ENCODE data around the gene ZNF408.

DNA sequence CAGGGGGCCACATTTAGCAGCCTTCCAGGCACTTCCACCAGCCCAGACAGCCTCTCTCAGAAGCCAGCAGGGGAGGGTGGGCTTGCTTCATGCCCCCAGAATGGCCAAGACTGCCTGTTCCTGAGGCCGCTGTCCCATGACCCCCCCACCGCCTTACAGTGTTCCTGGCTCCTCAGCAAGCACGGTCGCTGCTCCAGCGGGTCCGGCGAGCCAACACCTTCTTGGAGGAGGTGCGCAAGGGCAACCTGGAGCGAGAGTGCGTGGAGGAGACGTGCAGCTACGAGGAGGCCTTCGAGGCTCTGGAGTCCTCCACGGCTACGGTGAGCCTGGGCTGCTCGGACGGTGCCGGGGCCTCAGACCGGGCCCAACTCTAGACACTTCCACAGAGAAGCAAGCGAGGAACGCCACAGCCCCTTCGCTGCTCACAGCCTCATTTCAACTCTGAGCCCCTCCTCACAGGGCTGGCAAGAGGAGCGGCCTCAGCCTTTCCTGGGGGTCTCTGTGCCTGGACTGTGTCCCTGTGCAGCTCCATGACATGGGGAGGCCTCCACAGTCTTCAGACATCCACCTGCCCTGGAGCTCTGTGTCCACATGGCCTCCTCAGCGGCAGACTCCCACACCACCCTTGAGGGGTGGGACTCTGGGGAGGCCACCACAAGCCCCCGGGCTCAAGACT lies 18.9 kb downstream of the ZNF408 start:
- TF ChIP-seq, protein P1, sequence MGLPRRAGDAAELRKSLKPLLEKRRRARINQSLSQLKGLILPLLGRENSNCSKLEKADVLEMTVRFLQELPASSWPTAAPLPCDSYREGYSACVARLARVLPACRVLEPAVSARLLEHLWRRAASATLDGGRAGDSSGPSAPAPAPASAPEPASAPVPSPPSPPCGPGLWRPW (IDR thresholded peaks at IDR 0.05), result no peak
- TF ChIP-seq, protein P2, sequence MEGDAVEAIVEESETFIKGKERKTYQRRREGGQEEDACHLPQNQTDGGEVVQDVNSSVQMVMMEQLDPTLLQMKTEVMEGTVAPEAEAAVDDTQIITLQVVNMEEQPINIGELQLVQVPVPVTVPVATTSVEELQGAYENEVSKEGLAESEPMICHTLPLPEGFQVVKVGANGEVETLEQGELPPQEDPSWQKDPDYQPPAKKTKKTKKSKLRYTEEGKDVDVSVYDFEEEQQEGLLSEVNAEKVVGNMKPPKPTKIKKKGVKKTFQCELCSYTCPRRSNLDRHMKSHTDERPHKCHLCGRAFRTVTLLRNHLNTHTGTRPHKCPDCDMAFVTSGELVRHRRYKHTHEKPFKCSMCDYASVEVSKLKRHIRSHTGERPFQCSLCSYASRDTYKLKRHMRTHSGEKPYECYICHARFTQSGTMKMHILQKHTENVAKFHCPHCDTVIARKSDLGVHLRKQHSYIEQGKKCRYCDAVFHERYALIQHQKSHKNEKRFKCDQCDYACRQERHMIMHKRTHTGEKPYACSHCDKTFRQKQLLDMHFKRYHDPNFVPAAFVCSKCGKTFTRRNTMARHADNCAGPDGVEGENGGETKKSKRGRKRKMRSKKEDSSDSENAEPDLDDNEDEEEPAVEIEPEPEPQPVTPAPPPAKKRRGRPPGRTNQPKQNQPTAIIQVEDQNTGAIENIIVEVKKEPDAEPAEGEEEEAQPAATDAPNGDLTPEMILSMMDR (IDR thresholded peaks at IDR 0.05), result no peak
- TF ChIP-seq KDM1A (IDR thresholded peaks at IDR 0.05; ENCODE audit: low read depth) (no peak), JUN (IDR thresholded peaks at IDR 0.05) (no peak), CBX2 (IDR thresholded peaks at IDR 0.05; ENCODE audit: borderline replicate concordance, low read depth) (no peak), RCOR1 (IDR thresholded peaks at IDR 0.05; ENCODE audit: low read depth, low read length) (no peak), JUNB (IDR thresholded peaks at IDR 0.05) (no peak), TP53 (CRISPR knock-in tag; IDR thresholded peaks at IDR 0.05) (no peak), HOXA7 (CRISPR knock-in tag; IDR thresholded peaks at IDR 0.05) (no peak), SREBF2 (IDR thresholded peaks at IDR 0.05) (no peak), POLR2A (IDR thresholded peaks at IDR 0.05; ENCODE audit: low read length) (no peak), SMC3 (IDR thresholded peaks at IDR 0.05) (no peak)

Data from A549 (cell line).